Body of pancreas (tissue), 2 donors: ENCODE measurements around the gene ANO3. TPM values are rescaled to one million over a fixed set of nuclear protein-coding genes. Genes with fewer than 3 reads are reported as not detected.

Experiments
- total RNA-seq, 2 donors: library from RNA; depleted of rRNA; stranded (reverse); fragments of >200 nt; gene quantifications; one replicate each; pipeline ENCODE4 v1.1.0, GENCODE V29; 2016

The ANO3 gene
- total RNA-seq, 2 donors from 2014 or later = 0.52 to 5.3 TPM

Other genes starting within 250 kb of the ANO3 start
- gene MUC15, start 240.1 kb downstream of the ANO3 start, total RNA-seq = 1 to 10 TPM; 8.0 to 9.2 TPM